ENCODE data around the gene CLEC4G.
A peak's percentile ranks its signal among the peaks of the same experiment; 100 is the strongest.
"Not testable (repeated sequence)": the region's sequence is repeated elsewhere in the genome, so short reads cannot be mapped to it uniquely, and the experiment has no call there.

Gene CLEC4G

GRCh38 chr19:7732045-7732444, at the start of gene CLEC4G:
Gene CLEC4G (minus strand): TSS chr19:7732110. CDS start chr19:7732102, 8 bp downstream.
- DNase-seq (ENCODE audit: low read depth in 1 of 2, low spot score in 1 of 2), result no peak

GRCh38 chr19:7781157-7781556, 49.2 kb upstream of the CLEC4G start:
- DNase-seq (ENCODE audit: low read depth in 1 of 2, low spot score in 1 of 2), result no peak

GRCh38 chr19:7779631-7780486, 47.9 kb upstream of the CLEC4G start:
- no peak for DNase-seq (ENCODE audit: low read depth in 1 of 2, low spot score in 1 of 2)

DNA sequence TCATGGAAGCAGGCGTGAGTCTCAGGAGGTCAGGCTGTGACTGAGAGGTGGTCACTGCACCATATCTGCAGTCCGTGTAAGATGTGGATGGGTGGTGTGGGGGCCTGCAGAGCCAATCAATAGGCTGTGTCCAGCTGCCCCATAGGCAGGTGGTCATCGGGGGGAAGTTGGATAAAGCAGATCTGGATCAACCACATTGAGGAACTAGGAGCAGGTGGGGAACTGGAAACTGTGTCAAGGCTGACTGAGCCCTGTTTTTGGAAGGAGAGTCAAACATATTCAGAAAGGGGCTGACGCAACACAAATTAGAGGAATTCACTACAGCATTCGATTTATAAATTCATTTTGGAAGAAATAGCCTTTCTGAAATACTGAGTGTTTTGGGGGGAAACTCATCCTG, 46.2 kb upstream of the CLEC4G start:
- no peak for DNase-seq (ENCODE audit: low read depth in 1 of 2, low spot score in 1 of 2)

GRCh38 chr19:7775761-7776160, 43.9 kb upstream of the CLEC4G start:
- DNase-seq (ENCODE audit: low read depth in 1 of 2, low spot score in 1 of 2), result no peak

GRCh38 chr19:7773841-7774240, 41.9 kb upstream of the CLEC4G start:
- no peak for DNase-seq (ENCODE audit: low read depth in 1 of 2, low spot score in 1 of 2)

- peak in 1 of 2 donors; percentile 63 for DNase-seq (ENCODE audit: low read depth in 1 of 2, low spot score in 1 of 2)
These were observed 40.9 kb upstream of the CLEC4G start for GRCh38 chr19:7772752-7773291.

GRCh38 chr19:7771072-7771471, 39.2 kb upstream of the CLEC4G start:
- no peak for DNase-seq (ENCODE audit: low read depth in 1 of 2, low spot score in 1 of 2)

GRCh38 chr19:7769171-7769570, 37.3 kb upstream of the CLEC4G start:
- DNase-seq (ENCODE audit: low read depth in 1 of 2, low spot score in 1 of 2), result no peak

GRCh38 chr19:7767487-7767886, 35.6 kb upstream of the CLEC4G start:
- DNase-seq (ENCODE audit: low read depth in 1 of 2, low spot score in 1 of 2), result no peak

DNA sequence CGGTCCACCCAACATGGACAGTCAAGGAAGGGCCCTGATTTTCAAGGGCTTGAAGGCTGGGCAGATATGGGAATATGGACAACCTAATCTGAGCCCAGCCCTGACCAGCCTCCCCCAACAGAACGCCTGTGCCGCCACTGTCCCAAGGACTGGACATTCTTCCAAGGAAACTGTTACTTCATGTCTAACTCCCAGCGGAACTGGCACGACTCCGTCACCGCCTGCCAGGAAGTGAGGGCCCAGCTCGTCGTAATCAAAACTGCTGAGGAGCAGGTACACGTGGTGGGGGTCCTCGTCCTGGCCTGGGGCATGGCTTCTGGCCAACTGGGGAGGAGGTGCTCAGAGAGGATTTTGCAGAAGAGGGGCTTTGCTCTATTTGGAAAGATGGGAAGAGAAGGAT, 34.6 kb upstream of the CLEC4G start:
- no peak for DNase-seq (ENCODE audit: low read depth in 1 of 2, low spot score in 1 of 2)

- DNase-seq (ENCODE audit: low read depth in 1 of 2, low spot score in 1 of 2), result not testable (repeated sequence)
These were observed 33.1 kb upstream of the CLEC4G start for GRCh38 chr19:7765043-7765442.

GRCh38 chr19:7764157-7764556, 32.2 kb upstream of the CLEC4G start:
- not testable (repeated sequence) for DNase-seq (ENCODE audit: low read depth in 1 of 2, low spot score in 1 of 2)

GRCh38 chr19:7763696-7764095, 31.8 kb upstream of the CLEC4G start:
- no peak for DNase-seq (ENCODE audit: low read depth in 1 of 2, low spot score in 1 of 2)

DNA sequence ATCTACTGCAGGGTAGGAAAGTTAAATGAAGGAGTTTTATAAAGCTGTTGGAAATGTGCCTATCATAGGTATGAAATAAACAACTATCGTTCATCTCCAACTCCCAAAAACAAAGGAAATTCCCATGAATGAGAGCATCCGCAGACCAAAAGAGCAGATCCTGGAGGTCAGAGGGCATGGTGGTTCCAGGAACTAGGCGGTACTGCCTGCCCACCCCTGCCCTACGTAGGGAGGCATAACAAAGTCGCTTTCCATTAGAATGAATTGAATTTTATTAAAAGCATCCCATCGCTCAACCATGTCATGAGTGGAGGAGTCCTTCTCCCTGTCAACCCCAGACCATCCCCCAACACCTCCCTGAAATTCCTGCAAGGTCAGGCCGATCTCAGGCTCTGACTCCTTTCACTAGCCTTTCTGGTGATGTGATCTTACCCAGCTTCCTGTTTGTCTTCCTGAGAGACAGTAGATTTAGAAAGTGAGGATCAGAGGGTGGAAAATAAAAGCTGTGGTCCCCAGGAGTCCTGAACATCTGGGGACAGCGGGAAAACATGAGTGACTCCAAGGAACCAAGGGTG, 30.9 kb upstream of the CLEC4G start, which contains the start of gene CLEC4M:
Gene CLEC4M, plus strand, starts transcription at position 525 of the 575 bp plus-strand sequence. Its CDS starts 24 bp downstream, at position 549.
- DNase-seq (ENCODE audit: low read depth in 1 of 2, low spot score in 1 of 2), result no peak

- no peak for DNase-seq (ENCODE audit: low read depth in 1 of 2, low spot score in 1 of 2)
These were observed 27.2 kb upstream of the CLEC4G start for GRCh38 chr19:7759156-7759555.

DNA sequence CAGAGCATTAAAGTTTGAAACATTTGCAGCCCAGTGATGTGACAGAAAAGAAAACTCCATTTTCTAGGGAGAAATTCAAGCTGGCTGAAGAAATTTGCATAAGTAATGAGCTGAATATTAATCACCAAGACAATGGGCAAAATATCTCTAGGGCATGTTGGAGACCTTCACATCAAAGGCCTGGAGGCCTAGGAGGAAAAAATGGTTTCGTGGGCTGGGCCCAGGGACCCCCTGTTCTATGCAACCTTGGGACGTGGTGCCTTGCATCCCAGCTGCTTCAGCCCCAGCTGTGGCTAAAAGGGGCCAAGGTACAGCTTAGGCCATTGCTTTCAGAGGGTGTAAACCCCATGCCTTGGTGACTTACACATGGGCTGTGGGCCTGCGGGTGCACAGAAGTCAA, 25.4 kb upstream of the CLEC4G start:
- DNase-seq (ENCODE audit: low read depth in 1 of 2, low spot score in 1 of 2), result no peak

GRCh38 chr19:7756258-7756657, 24.3 kb upstream of the CLEC4G start:
- no peak for DNase-seq (ENCODE audit: low read depth in 1 of 2, low spot score in 1 of 2)

GRCh38 chr19:7751157-7751783, 19.4 kb upstream of the CLEC4G start:
- DNase-seq (ENCODE audit: low read depth in 1 of 2, low spot score in 1 of 2), result peak in 1 of 2 donors; percentile 61

DNA sequence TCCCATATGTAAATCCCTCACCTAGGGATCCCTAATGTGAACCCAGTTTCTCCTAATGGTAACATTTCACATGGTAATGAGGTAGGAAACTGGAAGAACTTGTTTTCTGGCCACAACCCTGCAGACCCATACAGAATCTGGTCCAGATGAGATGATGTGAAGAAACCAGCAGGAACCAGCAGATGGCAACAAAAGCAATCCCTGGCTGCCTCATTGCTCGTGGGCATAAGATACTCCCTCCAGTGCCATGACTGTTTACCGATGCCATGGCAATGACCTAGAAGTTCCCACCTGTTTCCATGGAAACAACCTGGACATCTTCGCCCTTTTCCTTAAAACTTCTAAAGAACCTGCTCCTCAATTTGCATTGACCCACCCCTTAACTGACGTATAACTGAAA, 16.8 kb upstream of the CLEC4G start:
- DNase-seq (ENCODE audit: low read depth in 1 of 2, low spot score in 1 of 2), result no peak

- DNase-seq (ENCODE audit: low read depth in 1 of 2, low spot score in 1 of 2), result no peak
These were observed 16.3 kb upstream of the CLEC4G start for GRCh38 chr19:7748171-7748570.
